GM23248 (cell line): ENCODE results near the gene ETFA.

ENCODE experiments used
- EZH2 ChIP-seq: fragments of 200-600 bp; sonication (generic); IDR thresholded peaks from 2 replicates; pipeline ENCODE4 v1.6.1; 2018; ENCODE audit warnings: antibody characterized with exemption, mild to moderate bottlenecking; ENCODE audit not compliant: insufficient read depth, poor library complexity, severe bottlenecking
- EZH2phosphoT487 ChIP-seq: fragments of 200-600 bp; sonication (generic); IDR thresholded peaks from 2 replicates; pipeline ENCODE4 v1.6.1; 2018; ENCODE audit warnings: antibody characterized with exemption, moderate library complexity, mild to moderate bottlenecking, low read depth; ENCODE audit not compliant: insufficient read depth

DNA sequence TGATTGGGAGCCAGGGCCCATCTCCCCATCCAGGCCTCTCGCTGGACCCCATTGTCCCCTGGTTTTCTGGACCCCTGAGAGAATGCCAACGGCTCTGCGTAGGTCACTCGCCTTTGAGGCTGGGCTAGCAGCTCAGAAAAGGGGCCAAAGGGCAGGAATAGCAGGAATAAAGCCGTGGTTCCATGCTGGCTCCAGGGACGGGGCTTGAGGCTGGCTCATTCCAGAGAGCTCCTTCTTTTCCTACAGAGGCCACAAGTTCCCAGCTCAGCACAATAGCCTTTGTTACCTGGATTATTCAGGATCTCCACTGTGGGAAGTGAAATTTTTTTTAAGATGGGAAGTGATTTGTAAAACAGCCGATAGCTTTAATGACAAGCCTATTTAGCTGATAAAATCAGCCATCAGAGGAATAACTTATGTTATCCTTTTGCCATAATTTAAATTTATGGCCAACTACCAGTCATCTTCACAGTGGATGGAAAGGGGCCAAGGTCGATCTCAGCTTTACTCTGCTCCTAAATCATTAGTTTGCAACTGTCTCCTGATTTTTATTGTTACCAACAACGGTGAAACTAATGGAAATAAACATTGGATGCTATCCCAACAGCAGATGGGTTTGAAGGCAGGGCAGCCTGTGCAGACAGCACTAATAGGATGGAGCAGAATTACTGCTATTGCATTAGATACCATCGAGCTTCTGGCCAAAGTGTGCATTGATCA lies 127.2 kb downstream of the ETFA start:
- TF ChIP-seq EZH2phosphoT487 (no peak), EZH2 (no peak)
